GM21390 (cell line): ENCODE measurements around the gene CCDC47.
"Not testable (repeated sequence)": the region's sequence is repeated elsewhere in the genome, so short reads cannot be mapped to it uniquely, and the experiment has no call there.

Experiments
- ATAC-seq: cut with Tn5 transposase; IDR thresholded peaks from one replicate; pipeline ENCODE4 v1.9.1; 2021; ENCODE audit not compliant: unreplicated experiment

The CCDC47 gene

GRCh38 chr17:63740464-63741142 is 32.8 kb downstream of the CCDC47 start:
- ATAC-seq, result no peak

- no peak for ATAC-seq
These were observed 37.7 kb downstream of the CCDC47 start for GRCh38 chr17:63735691-63736090.

- no peak for ATAC-seq
These were observed 51.0 kb downstream of the CCDC47 start for GRCh38 chr17:63722403-63722802.

GRCh38 chr17:63720194-63720593 is 53.2 kb downstream of the CCDC47 start:
- ATAC-seq, result not testable (repeated sequence)

GRCh38 chr17:63718988-63719387 is 54.4 kb downstream of the CCDC47 start:
- ATAC-seq, result no peak

- ATAC-seq, result no peak
These were observed 57.0 kb downstream of the CCDC47 start for GRCh38 chr17:63716426-63716825.

GRCh38 chr17:63714550-63715277 is 58.7 kb downstream of the CCDC47 start:
- ATAC-seq, result no peak

- ATAC-seq, result no peak
These were observed 64.3 kb downstream of the CCDC47 start for GRCh38 chr17:63709110-63709509.

GRCh38 chr17:63707151-63707550 is 66.2 kb downstream of the CCDC47 start:
- ATAC-seq, result no peak

GRCh38 chr17:63706336-63707082 is 66.9 kb downstream of the CCDC47 start:
- no peak for ATAC-seq

GRCh38 chr17:63705657-63706056 is 67.7 kb downstream of the CCDC47 start:
- ATAC-seq, result no peak

- ATAC-seq, result no peak
These were observed 68.6 kb downstream of the CCDC47 start for GRCh38 chr17:63704836-63705235.

GRCh38 chr17:63704259-63704576 is 69.2 kb downstream of the CCDC47 start:
- ATAC-seq, result no peak

GRCh38 chr17:63703556-63704258 is 69.7 kb downstream of the CCDC47 start:
- ATAC-seq, result no peak

- ATAC-seq, result no peak
These were observed 70.4 kb downstream of the CCDC47 start for GRCh38 chr17:63703029-63703428.

GRCh38 chr17:63702721-63703015 is 70.7 kb downstream of the CCDC47 start:
- no peak for ATAC-seq

- ATAC-seq, result no peak
These were observed 71.3 kb downstream of the CCDC47 start for GRCh38 chr17:63701868-63702720.

GRCh38 chr17:63701456-63701820 is 72.0 kb downstream of the CCDC47 start:
- ATAC-seq, result no peak

GRCh38 chr17:63700528-63701455 is 72.6 kb downstream of the CCDC47 start:
- no peak for ATAC-seq
